ENCODE measurements around the gene PDE10A. TPM values are rescaled to one million over a fixed set of nuclear protein-coding genes. Genes with fewer than 3 reads are reported as not detected.

Gene PDE10A
- total and polyA plus RNA-seq, 2 of the 4 experiments (the other 2 are of a cell fraction), result 3.4 to 12.4 TPM

- in situ Hi-C loops (cut with MboI; ENCODE audit: low sequenced_read_pairs), result no loop called here
- BruUV-seq (replicated peaks), result no TSS peak
- H2AFZ ChIP-seq (replicated peaks; ENCODE audit: low read length, poor library complexity), result no peak overlapping the region
Observed at GRCh38 chr6:165422192-165422591, 240.8 kb downstream of the PDE10A start.

More at GRCh38 chr6:165422192-165422591, 240.8 kb downstream of the PDE10A start:
- Histone ChIP-seq H3K4ac (ENCODE audit: low read depth, low read length) (no peak overlapping the region), H3K9me3 (ENCODE audit: control insufficient read depth, insufficient read depth, low read length) (no peaks in the 10 kb centered on the region), H2AK9ac (replicated peaks; ENCODE audit: low read depth, low read length, poor library complexity) (no peak overlapping the region), H3K14ac (replicated peaks; ENCODE audit: low read depth, low read length) (no peak overlapping the region), H3K79me1 (ENCODE audit: low read depth in 1 of 2, low read length in 2 of 2) (no peaks in the 10 kb centered on the region; a peak in 1 of 4 replicates), H2AK5ac (ENCODE audit: low read depth, low read length) (no peak overlapping the region), H4K20me1 (ENCODE audit: insufficient read depth, low read length) (no peaks in the 10 kb centered on the region), H3K4me2 (ENCODE audit: low read depth, low read length) (no peak overlapping the region), H3K4me3 (ENCODE audit: insufficient read depth, low read depth, low read length) (no peak overlapping the region), H2BK15ac (ENCODE audit: low read depth, low read length) (no peak overlapping the region), H3K9me1 (ENCODE audit: insufficient read depth, low read length) (peaks cover 3% of the 10 kb centered on the region), H4K91ac (ENCODE audit: insufficient read depth, low read depth, low read length) (no peak overlapping the region), H4K8ac (ENCODE audit: low read depth in 2 of 2, low read length in 2 of 2) (no peak overlapping the region), H3K18ac (ENCODE audit: low read depth, low read length) (no peak overlapping the region), H3K27ac (ENCODE audit: insufficient read depth, low read length) (no peak overlapping the region), H3K23ac (ENCODE audit: low read depth, low read length) (no peak overlapping the region), H2BK20ac (ENCODE audit: low read depth, low read length) (no peak overlapping the region), H3K4me1 (ENCODE audit: control insufficient read depth, insufficient read depth, low read length) (no peaks in the 10 kb centered on the region), H3K36me3 (ENCODE audit: control insufficient read depth, insufficient read depth, low read length) (peaks cover 11% of the 10 kb centered on the region), H2BK5ac (ENCODE audit: low read depth, low read length, poor library complexity, severe bottlenecking) (no peak overlapping the region), H2BK120ac (ENCODE audit: low read depth, low read length) (no peak overlapping the region), H4K5ac (ENCODE audit: low read depth, low read length) (no peak overlapping the region), H3K9ac (ENCODE audit: low read depth, low read length) (no peak overlapping the region), H3K27me3 (ENCODE audit: control insufficient read depth, insufficient read depth, low read length) (no peaks in the 10 kb centered on the region), H3K56ac (ENCODE audit: extremely low read depth, insufficient read depth, low read length) (no peak overlapping the region)
- CTCF ChIA-PET, result no interaction called here
- intact Hi-C loops (cut with micrococcal nuclease), result no loop called here
- no peak for TF ChIP-seq RFX5 (IDR thresholded peaks at IDR 0.05; ENCODE audit: low read depth, low read length)
- no peak for TF ChIP-seq MXI1 (IDR thresholded peaks at IDR 0.05; ENCODE audit: borderline replicate concordance, low read depth, low read length)
- TF ChIP-seq USF2 (IDR thresholded peaks at IDR 0.05; ENCODE audit: low read depth, low read length), result no peak
- TF ChIP-seq SMC3 (IDR thresholded peaks at IDR 0.05; ENCODE audit: low read depth, low read length), result no peak
- TF ChIP-seq MAZ (IDR thresholded peaks at IDR 0.05; ENCODE audit: borderline replicate concordance, low read depth, low read length), result no peak
- TF ChIP-seq RCOR1 (IDR thresholded peaks at IDR 0.05; ENCODE audit: insufficient replicate concordance, low read length), result no peak
- TF ChIP-seq CTCF (conservative IDR thresholded peaks at IDR 0.05; ENCODE audit: low read depth, low read length), result no peak
- no peak for TF ChIP-seq CEBPB (IDR thresholded peaks at IDR 0.05; ENCODE audit: low read depth, low read length)
- no peak for TF ChIP-seq CHD1 (IDR thresholded peaks at IDR 0.05; ENCODE audit: low read depth, low read length)
- no peak for TF ChIP-seq MAFK (IDR thresholded peaks at IDR 0.05; ENCODE audit: low read depth, low read length)
- TF ChIP-seq NFE2L2 (IDR thresholded peaks at IDR 0.05; ENCODE audit: low read depth, low read length), result no peak
- no peak for TF ChIP-seq RAD21 (IDR thresholded peaks at IDR 0.05; ENCODE audit: low read length)
- no peak for TF ChIP-seq FOS (IDR thresholded peaks at IDR 0.05; ENCODE audit: low read depth, low read length)
- ATAC-seq (ENCODE audit: low read depth) (no peak), DNase-seq (no peak)
- dilution Hi-C loops (cut with HindIII; ENCODE audit: low sequenced_read_pairs, unreplicated experiment), result no loop called here
- POLR2A ChIA-PET (ENCODE audit: unreplicated experiment), result no interaction called here
- 99% methylated on average over 10 of the region's 11 CpGs; no CpG with 5 or more reads in 1 of the 2 experiments for WGBS, 2 experiments (ENCODE audit: extremely low coverage in 2 of 2, insufficient read length in 1 of 2)
